Measurements from ENCODE around the gene MAPK11. TPM values are rescaled to one million over a fixed set of nuclear protein-coding genes. Genes with fewer than 3 reads are reported as not detected.

The MAPK11 gene
- total RNA-seq, 1 donor from 2014 or later, result 10.2 TPM

Other genes starting within 250 kb of the MAPK11 start
- not detected in 2 replicates for gene TTLL8, start 212.1 kb downstream of the MAPK11 start, total RNA-seq
- gene MLC1, start 185.0 kb downstream of the MAPK11 start, total RNA-seq, result 0.32 and 0.55 TPM in 2 replicates
- gene MOV10L1, start 180.4 kb downstream of the MAPK11 start, total RNA-seq, result not detected in 2 replicates
- gene PANX2, start 99.6 kb downstream of the MAPK11 start, total RNA-seq, result 0.30 and 0.34 TPM in 2 replicates
- gene TRABD, start 84.5 kb downstream of the MAPK11 start, total RNA-seq, result 134 and 140 TPM in 2 replicates
- gene SELENOO, start 69.4 kb downstream of the MAPK11 start, total RNA-seq, result 22.4 and 25.0 TPM in 2 replicates
- 56.4 and 57.5 TPM in 2 replicates for gene TUBGCP6, start 25.4 kb downstream of the MAPK11 start, total RNA-seq
- gene HDAC10, start 19.1 kb downstream of the MAPK11 start, total RNA-seq, result 87.4 and 88.2 TPM in 2 replicates
- 5.5 and 5.7 TPM in 2 replicates for gene MAPK12, start 8.7 kb downstream of the MAPK11 start, total RNA-seq
- gene PLXNB2, start 37.3 kb upstream of the MAPK11 start, total RNA-seq, result 10.1 and 11.0 TPM in 2 replicates
- gene DENND6B, start 56.6 kb upstream of the MAPK11 start, total RNA-seq, result 3.2 and 3.3 TPM in 2 replicates
- gene PPP6R2, start 72.9 kb upstream of the MAPK11 start, total RNA-seq, result 49.8 and 54.9 TPM in 2 replicates
- gene SBF1, start 204.7 kb upstream of the MAPK11 start, total RNA-seq, result 150 and 152 TPM in 2 replicates
- gene ADM2, start 211.2 kb upstream of the MAPK11 start, total RNA-seq, result 2.1 and 2.5 TPM in 2 replicates
- gene MIOX, start 216.5 kb upstream of the MAPK11 start, total RNA-seq, result 0.14 TPM in 1 of 2 replicates, not detected in the other
- gene LMF2, start 237.3 kb upstream of the MAPK11 start, total RNA-seq, result 111 and 118 TPM in 2 replicates
- 108 and 114 TPM in 2 replicates for gene NCAPH2, start 237.8 kb upstream of the MAPK11 start, total RNA-seq